Cardiac septum (tissue), 1 donor: ENCODE measurements around the gene PSMG3. TPM values are rescaled to one million over a fixed set of nuclear protein-coding genes. Genes with fewer than 3 reads are reported as not detected.

Experiments
- DNase-seq: peaks from one replicate; pipeline ENCODE4 v3.0.0-alpha.2; 2020; ENCODE audit warnings: low spot score
- intact Hi-C: fragments of 100-400 bp; cut with DNase I; formaldehyde crosslinking; loops from one replicate; pipeline ENCODE4 v1.14.0; 2022
- long read RNA-seq: library from polyadenylated mRNA; unstranded; transcript quantifications from one replicate; pipeline ENCODE4 v2.0.0, GENCODE V29; 2021
- total RNA-seq: library from RNA; stranded (reverse); fragmentation: NEBNext Ultra II Directional; extraction: Animal tissue kit (Norgen Biotek cat#: 25700); gene quantifications from one replicate; pipeline ENCODE4 v1.2.1, GENCODE V29; 2021
- donor health status: DM: no; HTN: no; CAD: no.

The PSMG3 gene
- 12.1 TPM for total RNA-seq
- long read RNA-seq, partial matches to known transcripts, result 0 of 8 reads
- long read RNA-seq, other reads (novel, unspliced or antisense), result 1 of 8 reads

- intact Hi-C loops, result loop anchor here (2.0 to 10.0 kb wide), 4 partner anchors 33 to 785 kb away; partner anchors contain the start of genes EIF3B, INTS1 and SNX8
Observed at GRCh38 chr7:1569833-1570632, at the start of gene PSMG3. Gene PSMG3, minus strand, starts transcription at chr7:1570032. Its CDS starts 693 bp downstream, at chr7:1569339.

GRCh38 chr7:1618475-1618874, 48.6 kb upstream of the PSMG3 start:
- intact Hi-C loops, result no loop called here
- no peak for DNase-seq

More at GRCh38 chr7:1569833-1570632, at the start of gene PSMG3:
- DNase-seq, result peak; percentile 95

- DNase-seq, result no peak
- intact Hi-C loops, result no loop called here
Observed at GRCh38 chr7:1617957-1618356, 48.1 kb upstream of the PSMG3 start.

GRCh38 chr7:1616741-1617140, 46.9 kb upstream of the PSMG3 start:
- intact Hi-C loops, result no loop called here
- DNase-seq, result no peak

- intact Hi-C loops, result no loop called here
- no peak for DNase-seq
Observed at GRCh38 chr7:1611708-1612241, 41.9 kb upstream of the PSMG3 start.

- intact Hi-C loops, result no loop called here
Observed at GRCh38 chr7:1610678-1611302, 41.0 kb upstream of the PSMG3 start.

GRCh38 chr7:1610013-1610677, 40.3 kb upstream of the PSMG3 start:
- intact Hi-C loops, result no loop called here
- DNase-seq, result no peak

More at GRCh38 chr7:1610678-1611302, 41.0 kb upstream of the PSMG3 start:
- DNase-seq, result no peak

- intact Hi-C loops, result no loop called here
- no peak for DNase-seq
Observed at GRCh38 chr7:1609023-1609422, 39.2 kb upstream of the PSMG3 start.

GRCh38 chr7:1608318-1608717, 38.5 kb upstream of the PSMG3 start:
- intact Hi-C loops, result no loop called here
- no peak for DNase-seq

GRCh38 chr7:1607696-1608095, 37.9 kb upstream of the PSMG3 start:
- intact Hi-C loops, result no loop called here
- DNase-seq, result no peak

GRCh38 chr7:1607001-1607400, 37.2 kb upstream of the PSMG3 start:
- DNase-seq, result no peak
- intact Hi-C loops, result no loop called here

GRCh38 chr7:1604383-1604782, 34.6 kb upstream of the PSMG3 start:
- intact Hi-C loops, result no loop called here
- no peak for DNase-seq

- intact Hi-C loops, result no loop called here
- no peak for DNase-seq
Observed at GRCh38 chr7:1603346-1604225, 33.8 kb upstream of the PSMG3 start.

- DNase-seq, result no peak
Observed at GRCh38 chr7:1602386-1602785, 32.6 kb upstream of the PSMG3 start.

GRCh38 chr7:1601956-1602355, 32.1 kb upstream of the PSMG3 start:
- DNase-seq, result no peak
- intact Hi-C loops, result no loop called here

More at GRCh38 chr7:1602386-1602785, 32.6 kb upstream of the PSMG3 start:
- intact Hi-C loops, result no loop called here

GRCh38 chr7:1599640-1600395, 30.0 kb upstream of the PSMG3 start:
- intact Hi-C loops, result no loop called here

GRCh38 chr7:1598961-1599639, 29.3 kb upstream of the PSMG3 start:
- DNase-seq, result no peak
- intact Hi-C loops, result no loop called here

More at GRCh38 chr7:1599640-1600395, 30.0 kb upstream of the PSMG3 start:
- no peak for DNase-seq

- DNase-seq, result no peak
- intact Hi-C loops, result no loop called here
Observed at GRCh38 chr7:1598286-1598685, 28.5 kb upstream of the PSMG3 start.
